Activated CD4-positive, CD25-positive, alpha-beta regulatory T cell (primary cell): ENCODE data around the gene DRD1.
A peak's percentile ranks its signal among the peaks of the same experiment; 100 is the strongest.

Source experiments
- DNase-seq, 4 experiments: peaks; one replicate each; lab custom pipeline; 2025; lab: John Stamatoyannopoulos, UW

DRD1 gene

DNA sequence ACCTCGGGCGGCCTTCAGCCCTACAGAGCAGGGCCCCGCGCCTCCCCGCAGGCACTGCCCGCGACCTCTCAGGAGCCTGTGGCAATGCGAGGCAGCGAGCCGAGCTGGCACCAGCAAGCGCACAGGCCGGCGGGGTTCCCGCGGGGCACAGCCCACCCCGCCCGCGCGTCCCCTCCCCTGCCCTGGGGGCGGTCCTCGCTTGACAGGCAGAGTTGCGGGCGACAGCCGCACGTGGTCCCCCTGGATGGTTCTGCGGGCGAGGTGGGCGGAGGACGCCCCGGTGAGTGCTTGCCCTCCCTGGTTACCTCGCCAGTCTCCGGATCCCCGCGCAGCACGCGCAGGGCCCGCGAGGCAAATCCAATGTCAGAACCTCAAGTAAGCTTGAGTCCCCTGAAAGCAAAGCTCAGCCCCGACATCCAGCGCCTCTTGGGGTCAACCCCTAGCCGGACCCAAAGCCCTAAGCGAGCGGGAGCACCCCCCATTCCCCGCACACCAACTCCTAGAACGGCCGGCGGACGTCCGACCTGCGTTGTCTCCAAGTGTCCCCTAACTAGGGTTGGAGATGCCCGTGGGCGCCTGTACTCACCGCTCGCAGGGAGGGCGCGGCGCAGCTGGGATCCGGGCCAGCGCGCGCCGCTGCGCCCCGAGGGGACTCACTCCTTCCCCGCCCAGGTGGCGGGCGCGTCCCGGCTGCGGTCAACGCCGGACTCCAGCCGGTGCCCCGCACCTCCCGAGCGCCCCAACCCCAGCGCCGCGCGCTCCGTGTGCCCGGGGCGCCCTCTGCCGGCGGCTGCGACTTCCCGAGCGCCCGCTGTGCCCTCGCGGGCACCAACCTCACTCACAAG lies at the start of gene DRD1:
Gene DRD1 (minus strand): TSS at position 123 of the 845 bp plus-strand sequence. CDS start 1,083 bp downstream, outside the sequence.
- peak in 3 of 4 experiments; percentile 6 to 9 (median 7) for DNase-seq

DNA sequence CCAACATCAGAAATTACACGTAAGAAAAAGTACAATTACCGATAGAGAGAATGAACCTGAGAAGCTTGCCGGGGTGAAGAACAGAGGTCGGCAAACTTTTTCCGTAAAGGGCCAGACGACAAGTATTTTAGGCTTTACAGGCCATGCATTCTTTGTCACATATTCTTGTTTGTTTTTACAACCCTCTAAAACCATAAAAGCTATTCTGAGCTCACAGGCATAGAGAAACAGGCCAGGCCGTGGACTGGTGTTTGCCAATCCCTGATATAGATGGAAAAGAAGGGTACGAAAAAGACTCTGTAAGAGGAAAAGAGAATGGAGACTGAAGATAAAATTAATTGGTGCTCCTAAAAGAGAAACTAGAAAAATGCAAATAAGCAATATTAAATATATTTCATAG lies 49.7 kb upstream of the DRD1 start:
- DNase-seq = no peak

DNA sequence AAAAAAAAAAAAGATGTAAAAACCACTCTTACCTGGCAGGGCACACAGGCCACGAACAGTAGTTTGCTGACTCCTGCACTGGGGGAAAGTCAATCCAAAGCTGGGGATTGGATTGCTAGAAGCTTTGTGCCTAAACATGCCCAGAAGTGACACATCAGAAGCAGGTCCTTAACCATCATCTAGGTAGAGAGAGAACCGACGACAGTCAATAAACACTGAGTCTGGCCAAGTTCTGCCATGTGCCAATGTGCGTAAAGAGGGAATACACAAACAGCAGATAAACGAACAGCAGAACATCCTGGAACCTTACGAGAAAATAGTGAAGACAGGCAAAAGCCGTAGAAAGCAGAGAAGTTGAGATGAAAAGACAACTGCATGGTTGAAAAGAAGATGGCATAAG lies 49.3 kb upstream of the DRD1 start:
- no peak for DNase-seq

DNA sequence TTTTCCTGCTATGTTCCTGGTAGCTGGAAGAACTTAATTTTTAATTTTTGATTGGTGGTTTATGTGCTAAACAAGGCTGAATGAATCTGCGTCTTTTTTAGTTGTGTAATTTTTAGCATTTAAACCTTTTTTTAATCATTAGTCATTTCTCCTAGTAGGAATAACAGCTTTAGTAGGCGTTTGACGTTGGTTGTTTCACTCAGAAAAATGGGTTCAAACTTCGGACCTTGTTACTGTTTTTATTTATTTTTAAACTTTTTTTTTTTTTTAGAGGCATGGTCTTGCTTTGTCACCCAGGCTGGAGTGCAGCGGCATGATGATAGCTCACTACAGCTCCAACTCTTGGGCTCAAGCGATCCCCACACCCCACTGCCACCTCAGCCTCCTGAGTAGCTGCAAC lies 47.2 kb upstream of the DRD1 start:
- no peak for DNase-seq

DNA sequence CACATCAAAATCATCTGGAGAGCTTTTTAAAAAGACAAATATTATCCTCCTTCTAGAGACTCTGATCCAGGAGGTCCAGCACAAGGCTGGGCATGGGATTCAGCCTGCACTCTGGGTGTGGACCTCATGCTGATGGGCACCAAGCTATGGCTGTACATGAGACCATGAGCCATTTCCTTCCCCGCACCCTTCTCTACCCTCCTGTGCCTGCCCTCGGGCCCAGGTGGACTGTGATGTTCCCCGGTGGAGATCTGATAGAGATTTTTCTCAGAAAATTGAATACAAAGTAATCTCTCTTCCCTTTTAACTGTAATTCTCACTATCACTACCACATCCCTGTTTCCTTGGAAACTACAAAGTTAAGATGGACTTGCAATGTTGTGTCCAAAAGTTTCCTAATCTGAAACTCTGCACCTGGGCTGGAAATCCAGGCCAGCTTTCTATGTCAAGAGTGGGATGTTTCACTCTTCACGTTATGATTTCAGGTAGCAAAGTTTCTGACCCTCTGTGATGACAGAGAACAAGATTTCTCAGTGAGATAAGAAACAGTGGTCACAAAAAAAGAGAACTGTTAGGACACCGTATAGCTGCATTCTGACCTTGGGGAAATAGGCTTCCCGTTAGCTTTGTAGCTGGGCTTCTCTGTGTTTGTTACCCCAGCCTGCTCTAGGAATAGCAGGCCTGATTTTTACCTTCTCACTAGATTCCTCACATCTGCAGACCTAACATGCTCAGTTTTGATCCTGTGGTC lies 45.9 kb upstream of the DRD1 start:
- DNase-seq = no peak

DNA sequence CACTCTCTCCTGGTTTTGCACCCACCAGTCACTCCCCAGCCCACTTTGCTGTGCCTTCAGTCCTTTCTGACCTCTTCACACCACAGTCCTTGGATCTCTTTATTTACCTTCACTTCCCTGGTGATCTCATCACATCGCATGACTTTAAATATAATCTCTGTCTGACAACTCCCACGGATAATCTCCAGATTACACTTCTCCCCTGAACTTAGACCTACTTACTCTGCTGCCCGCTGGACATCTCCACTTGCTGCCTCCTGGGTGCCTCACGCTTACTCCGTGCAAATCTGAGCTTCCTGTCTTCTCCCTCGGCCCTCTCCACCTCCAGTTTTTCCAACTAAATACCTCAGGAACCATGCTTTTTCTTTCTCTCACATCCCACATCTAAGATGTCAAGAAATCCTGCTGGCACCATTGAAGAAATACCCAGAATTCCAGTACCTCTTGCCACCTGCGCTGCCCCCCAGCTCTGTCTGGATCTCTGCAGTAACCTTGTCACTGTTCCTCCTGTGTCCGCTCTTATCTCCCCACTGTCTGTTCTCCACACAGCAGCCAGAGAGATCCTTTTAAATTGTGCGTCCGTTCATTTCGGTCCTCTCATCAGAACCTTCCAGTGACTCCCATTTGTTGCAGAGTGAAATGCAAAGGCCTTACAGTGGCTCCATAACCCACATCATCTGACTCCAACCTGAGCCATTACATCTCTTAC lies 43.7 kb upstream of the DRD1 start:
- DNase-seq = no peak

DNA sequence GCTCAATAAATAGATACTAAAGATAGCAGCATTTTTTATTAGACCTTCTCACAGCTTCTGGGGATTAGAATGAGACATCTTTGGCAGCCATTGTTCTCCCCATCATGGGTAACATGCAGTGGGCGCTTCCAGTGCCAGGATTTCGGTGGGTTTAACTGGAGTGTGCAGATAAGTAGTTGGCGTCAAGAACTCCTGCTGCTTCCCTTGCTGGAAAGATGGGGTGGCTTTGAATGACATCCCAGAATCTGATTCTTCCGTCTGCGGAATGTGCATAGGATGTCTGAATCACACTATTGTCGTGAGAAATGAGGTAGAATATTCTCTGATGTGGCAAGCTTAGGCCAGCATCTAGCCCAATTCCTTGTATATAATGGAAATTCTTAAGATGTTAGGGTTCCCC lies 41.6 kb upstream of the DRD1 start:
- no peak for DNase-seq

DNA sequence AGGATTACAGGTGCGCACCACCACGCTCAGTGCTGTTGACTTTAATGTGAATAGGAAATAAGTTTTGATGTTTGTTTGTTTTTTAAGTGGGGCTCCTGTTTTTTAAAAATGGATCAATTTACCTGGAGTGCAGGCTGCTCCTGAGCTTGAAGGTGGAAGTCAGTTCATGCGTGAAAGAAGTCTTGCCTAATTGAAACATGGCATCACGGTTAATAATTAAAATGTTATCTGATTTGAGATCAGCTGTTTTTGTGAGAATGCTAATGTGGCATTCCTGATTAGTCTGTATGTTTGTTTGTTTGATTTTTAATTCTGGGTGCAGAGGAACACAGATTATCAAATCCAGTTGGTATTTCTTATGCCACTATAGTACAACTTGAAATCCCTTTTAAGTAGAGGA lies 40.8 kb upstream of the DRD1 start:
- no peak for DNase-seq

DNA sequence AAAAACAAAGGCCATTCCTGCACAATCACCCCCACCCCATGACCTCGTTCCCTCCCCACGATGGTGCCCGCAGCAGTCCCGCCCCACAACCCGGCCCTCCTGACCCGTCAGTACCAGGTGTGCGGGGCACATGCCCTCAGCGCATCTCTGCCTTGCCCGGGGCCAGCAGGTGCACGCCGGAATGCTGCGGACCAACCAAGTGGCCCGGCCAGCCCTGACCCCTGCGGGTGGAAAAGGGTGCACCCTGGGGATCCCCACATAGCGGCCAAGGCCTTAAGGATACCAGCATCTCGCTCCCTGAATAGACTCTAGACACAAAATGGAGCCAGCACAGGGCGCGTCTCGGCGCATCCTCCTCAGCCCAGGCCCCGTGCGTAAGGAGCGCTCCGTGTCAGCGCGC lies 40.3 kb upstream of the DRD1 start:
- no peak for DNase-seq

DNA sequence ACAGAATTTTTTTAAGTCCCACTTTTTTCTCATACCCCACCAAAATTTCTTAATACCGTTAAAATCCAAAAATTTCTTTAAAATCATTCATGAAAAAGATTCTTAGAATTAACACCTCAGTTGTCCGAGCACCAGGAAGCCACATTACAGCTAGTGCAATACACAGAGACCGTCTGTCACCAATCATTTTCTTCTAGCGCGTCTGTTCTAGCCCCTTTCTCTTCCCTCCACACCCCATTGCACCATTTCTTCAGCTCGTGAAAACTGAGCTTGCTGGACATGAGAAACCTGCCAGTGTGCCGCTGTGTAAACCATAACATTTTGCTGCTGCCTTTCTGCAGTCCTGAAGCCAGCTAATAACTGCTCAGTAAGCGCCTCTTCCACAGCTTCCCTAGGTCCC lies 39.4 kb upstream of the DRD1 start:
- no peak for DNase-seq

DNA sequence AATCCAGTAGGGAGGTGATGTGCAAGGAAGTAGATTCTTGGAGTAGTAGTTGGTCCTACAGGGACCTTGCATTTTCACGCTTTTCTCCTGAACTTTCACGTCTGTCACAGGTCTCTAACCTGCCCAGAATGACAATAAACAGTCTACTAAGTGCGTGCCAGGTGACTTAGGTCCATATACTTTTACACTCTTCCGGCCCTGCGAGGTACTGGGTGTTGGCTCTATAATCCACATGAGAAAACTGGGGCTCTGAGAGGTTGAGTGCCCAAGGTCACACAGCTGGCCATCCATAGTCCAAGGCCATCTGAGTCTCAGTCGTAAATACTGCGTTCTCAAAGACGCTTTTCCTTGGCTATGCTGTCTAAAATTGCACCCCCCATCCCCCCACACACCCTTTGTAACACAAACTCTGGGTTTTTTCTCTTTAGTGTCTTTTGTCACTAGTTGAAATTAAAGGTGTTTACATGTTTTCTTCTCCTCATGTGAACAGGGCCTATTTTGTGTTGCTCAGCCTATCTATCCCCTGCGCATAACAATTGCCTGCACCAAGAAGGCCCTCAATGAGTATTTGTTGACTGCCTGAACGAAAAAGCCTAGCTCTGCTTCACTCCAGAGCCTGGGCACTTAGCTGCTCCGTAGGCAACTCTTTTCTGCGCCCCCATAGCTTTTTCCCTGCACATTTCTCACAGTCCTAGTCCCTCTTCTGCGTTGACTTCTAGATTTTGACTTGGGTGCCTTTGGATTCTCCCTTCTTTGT lies 35.3 kb upstream of the DRD1 start:
- no peak for DNase-seq

DNA sequence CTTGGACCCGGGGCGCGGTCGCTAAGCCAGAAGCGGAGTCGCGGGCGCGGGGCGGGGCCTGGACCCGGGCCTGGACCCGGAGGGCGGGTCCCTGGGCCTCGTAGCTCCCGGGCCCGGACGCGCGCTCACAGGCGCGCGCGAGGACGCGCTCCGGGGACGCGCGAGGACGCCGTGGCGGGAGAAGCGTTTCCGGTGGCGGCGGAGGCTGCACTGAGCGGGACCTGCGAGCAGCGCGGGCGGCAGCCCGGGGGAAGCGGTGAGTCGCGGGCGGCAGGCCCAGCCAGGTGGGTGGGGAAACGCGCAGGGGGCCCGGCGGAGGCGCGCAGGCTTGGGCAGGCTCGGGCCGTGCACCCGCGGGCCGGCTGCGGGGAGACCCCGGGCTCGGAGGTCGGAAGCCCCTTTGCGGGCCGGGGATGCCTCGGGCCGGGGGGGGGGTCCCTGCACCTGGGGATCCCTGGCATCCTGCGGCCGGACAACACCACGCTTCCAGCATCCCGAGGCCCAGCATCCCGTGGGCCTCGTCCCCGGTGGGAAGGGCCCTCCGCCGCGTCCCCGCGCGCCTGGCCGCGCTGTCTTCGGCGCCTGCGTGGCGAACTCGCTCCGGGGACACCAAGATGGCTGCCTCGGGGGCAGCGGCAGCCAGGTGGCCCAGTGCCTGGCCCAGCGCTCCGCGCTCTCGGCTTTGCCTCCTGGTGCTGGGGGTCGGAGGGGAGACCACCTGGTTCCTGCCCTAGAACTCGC lies 34.6 kb upstream of the DRD1 start, which contains the start of gene SFXN1:
Gene SFXN1 (plus strand): TSS at position 177 of the 741 bp plus-strand sequence. CDS start 13,544 bp downstream, outside the sequence.
- DNase-seq = peak; percentile 48 to 66 (median 58)

DNA sequence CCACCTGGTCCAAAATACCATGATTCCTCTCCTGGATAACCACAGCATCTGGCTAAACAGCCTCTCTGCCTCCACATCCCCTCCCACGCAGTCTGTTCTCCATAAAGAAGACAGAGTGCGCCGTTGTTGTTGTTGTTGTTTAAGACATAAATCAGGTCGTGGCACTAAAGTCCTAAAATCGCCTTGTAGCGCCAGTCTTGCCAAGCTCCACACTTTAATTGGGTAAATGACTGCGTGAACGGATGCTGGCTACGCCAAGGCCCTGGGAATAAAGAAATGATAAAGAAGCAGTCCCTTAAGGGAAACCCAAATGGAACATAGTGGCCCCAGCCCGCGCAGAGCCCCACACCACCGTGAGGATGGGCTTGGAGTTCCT lies 34.0 kb upstream of the DRD1 start:
- DNase-seq = no peak

DNA sequence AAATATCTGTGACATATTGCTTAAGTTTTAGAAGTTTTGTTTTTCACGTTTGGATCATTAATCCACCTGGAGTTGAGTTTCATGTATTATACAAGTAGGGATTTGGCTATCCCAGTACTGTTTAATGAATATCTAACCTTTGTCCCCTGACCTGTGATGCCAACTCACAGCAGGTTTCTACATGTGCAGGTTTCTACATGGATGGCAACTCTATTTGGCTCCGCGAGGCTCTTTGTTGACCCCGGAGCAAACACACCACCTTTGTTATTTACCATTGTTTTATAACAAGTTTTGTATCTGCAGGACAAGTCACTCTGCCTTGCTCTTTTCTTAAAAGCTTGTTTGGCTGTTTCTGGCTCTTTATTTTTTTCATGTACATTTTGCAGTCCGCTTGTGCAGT lies 33.5 kb upstream of the DRD1 start:
- no peak for DNase-seq

DNA sequence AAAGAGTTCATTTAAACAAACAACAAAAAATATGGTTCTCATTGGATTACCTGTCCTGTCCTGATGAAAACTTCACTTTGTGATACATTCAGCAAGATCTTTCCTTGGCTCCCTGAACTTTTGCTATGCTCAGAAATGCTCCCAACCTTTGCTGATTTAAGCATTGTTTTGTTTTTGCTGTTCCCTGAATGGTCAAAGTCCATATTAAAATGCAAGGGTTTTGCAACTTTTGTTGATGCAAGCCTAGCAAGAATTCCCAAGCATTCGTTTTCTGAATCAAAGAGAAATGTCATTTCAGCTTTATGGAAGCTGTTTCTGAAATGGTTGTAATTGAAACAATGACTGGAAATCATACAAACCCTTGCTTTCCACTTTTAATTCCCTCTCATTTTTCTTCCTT lies 31.3 kb upstream of the DRD1 start:
- DNase-seq = no peak

DNA sequence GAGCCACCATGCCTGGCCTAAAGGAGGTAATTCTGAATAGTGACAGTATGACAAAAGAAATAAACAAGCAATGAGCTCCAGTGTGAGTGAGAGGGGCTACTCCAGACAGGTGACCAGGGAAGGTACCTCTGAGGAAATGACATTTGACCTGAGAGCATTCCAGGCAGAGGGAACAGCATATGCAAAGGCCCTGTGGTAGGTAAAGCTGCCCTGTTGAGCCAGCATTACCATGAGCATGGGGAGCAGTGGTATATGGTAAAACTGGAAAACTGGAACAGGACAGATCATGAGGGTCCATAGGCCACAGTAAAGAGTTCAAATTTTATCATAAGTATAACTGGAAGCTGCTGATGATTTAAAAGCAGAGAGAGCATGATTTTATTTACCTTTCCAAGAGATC lies 28.4 kb upstream of the DRD1 start:
- DNase-seq = no peak

DNA sequence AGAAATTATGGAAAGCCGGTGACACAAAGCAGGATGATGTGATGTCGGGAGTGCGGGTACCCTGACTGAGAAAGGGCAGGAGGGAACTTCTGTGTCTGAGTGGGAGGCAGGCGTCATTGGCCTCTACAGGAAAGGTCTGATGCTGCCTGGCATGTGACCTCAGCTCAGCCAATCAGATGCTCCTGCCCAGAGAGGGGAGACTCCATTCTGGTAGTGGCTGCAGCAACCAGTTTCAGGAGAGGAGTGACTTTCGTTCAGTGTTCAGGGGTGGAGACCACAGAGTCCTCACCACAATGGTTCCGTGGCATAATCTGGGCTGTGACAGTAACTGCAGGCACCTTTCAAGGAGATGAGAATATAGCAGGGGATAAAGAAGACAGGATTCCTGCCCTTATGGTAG lies 27.6 kb upstream of the DRD1 start:
- DNase-seq = no peak

DNA sequence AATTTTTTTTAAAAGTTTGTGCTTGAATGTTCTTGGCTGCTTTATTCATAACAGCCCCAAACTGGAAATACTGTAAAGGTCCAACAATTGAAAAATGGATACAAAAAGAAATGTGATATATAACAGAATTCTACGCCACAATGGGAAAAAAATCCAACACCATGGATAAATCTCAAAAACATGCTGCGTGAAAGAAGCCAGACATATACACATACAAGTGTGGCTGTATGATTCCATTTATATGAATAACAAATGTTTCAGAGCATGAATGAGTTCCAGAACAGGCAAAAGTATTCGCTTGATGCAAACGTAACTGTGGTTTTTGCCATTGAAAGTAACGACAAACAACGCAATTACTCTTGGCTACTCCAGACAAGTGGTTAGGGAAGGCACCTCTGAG lies 27.2 kb upstream of the DRD1 start:
- DNase-seq = no peak

DNA sequence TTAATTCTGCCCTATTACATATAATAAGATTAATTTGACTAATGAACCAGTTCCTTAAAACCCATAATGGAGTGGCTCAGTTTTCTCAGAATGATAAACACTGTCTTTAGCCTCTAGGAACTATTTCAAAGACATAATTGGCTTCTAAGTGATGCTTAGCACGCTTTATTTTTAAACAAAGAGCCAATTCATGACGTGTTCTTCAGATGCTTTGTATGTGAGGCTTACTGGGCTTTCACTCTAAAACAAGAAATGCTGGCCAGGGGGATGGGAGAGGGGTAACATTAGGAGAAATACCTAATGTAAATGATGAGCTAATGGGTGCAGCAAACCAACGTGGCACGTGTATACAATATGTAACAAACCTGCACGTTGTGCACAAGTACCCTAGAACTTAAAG lies 26.8 kb upstream of the DRD1 start:
- DNase-seq = no peak

DNA sequence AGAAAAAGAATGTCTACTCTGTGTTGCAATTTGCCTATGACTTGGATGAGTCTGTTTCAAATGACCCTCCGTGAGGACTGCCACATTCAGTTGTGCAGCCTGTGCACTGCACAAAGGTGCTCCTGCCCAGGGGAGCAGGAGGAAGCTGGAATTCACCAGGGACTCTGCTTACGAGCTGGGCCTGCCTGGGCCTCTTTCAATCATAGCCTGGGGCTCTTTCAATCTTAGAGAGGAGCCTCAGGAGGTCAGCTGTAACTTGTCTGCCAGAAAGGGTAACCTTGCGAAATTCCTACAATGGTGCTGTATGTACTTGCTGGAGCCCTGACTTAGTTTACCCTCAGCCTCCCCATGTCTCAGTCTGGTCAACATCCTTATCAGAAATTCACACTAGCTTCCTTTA lies 25.9 kb upstream of the DRD1 start:
- DNase-seq = no peak

DNA sequence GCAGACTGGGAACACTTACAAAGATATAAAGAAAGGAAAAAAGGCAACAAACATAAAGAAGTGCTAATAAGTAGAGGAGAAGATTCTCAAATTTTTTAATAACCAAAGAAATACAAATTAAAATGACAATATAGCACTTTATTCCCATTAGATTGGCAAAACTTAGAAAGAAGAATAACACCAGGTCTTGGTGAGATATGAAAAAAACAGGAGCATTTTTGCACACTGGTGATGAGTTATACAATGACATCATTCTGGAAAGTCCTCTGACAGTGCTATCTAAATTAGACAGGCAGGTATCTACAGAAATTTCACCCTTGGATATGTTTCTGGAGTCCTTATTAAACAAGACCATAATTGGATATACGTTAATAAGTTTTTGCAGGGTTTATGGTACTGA lies 24.9 kb upstream of the DRD1 start:
- DNase-seq = no peak
